ENCODE measurements around the gene SLC22A25.

- TF ChIP-seq POLR2A (IDR thresholded peaks at IDR 0.05), result no peak
- no peak for TF ChIP-seq POLR2AphosphoS5 (IDR thresholded peaks at IDR 0.05)
- no peak for TF ChIP-seq EP300 (IDR thresholded peaks at IDR 0.05)
- TF ChIP-seq CTCF (IDR thresholded peaks at IDR 0.05), result no peak
Observed at GRCh38 chr11:63290285-63290684, 46.9 kb upstream of the SLC22A25 start.

All from upper lobe of left lung (tissue), 4 donors.